Mammary epithelial cell (primary cell): Measurements from ENCODE around the gene CCDC17.

Experiments used
- CTCF ChIP-seq, 2 donors: IDR thresholded peaks in 1 of 2; conservative IDR thresholded peaks in 1 of 2; 2 replicates each; pipeline ENCODE4 v1.5.1; 2011 to 2012; ENCODE audit warnings: inconsistent platforms in 2 of 2, low read length in 2 of 2, mild to moderate bottlenecking in 2 of 2, control low read depth in 1 of 2, low read depth in 1 of 2; ENCODE audit not compliant: insufficient read depth in 1 of 2; ENCODE audit errors: extremely low read depth in 1 of 2
- EZH2 ChIP-seq: IDR thresholded peaks from 2 replicates; pipeline ENCODE4 v1.6.1; 2012; ENCODE audit warnings: low read length, inconsistent platforms, borderline replicate concordance

GRCh38 chr1:45643321-45643720 is 19.5 kb upstream of the CCDC17 start:
- TF ChIP-seq CTCF (conservative IDR thresholded peaks at IDR 0.05 in 1 of 2, IDR thresholded peaks at IDR 0.05 in 1 of 2; ENCODE audit: extremely low read depth in 1 of 2, insufficient read depth in 1 of 2, low read depth in 1 of 2, low read length in 2 of 2) (no peak), EZH2 (no peak)
